HCT116 (cell line): ENCODE results near the gene SORL1. TPM values are rescaled to one million over a fixed set of nuclear protein-coding genes. Genes with fewer than 3 reads are reported as not detected.

Experiments used
- ATAC-seq: fragments of 200-7000 bp; cut with Tn5 transposase; 2 replicates; pipeline ENCODE4 v1.9.1; 2020; ENCODE audit warnings: mild to moderate bottlenecking, moderate library complexity
- BruUV-seq: library from RNA; stranded (reverse); fragments of 400-500 nt; replicated peaks from 2 replicates; lab custom pipeline; 2021; lab: Mats Ljungman, UMichigan
- CTCF ChIA-PET: fragments of 300-600 bp; sonication (Branson Sonifier 250); formaldehyde crosslinking; loops from one replicate; lab custom pipeline; 2021; ENCODE audit warnings: antibody characterized with exemption; lab: Charles Lee
- POLR2A ChIA-PET: fragments of 300-600, 350-600 bp; sonication (Branson Sonifier 250); formaldehyde crosslinking; loops from one replicate; lab custom pipeline; 2021; ENCODE audit warnings: antibody characterized with exemption; lab: Charles Lee
- RAD21 ChIA-PET, 2 experiments: fragments of 300-600 bp; sonication (Branson Sonifier 250); formaldehyde crosslinking; loops; one replicate each; lab custom pipeline; 2023; ENCODE audit warnings: low total read pairs in 2 of 2; ENCODE audit not compliant: uncharacterized antibody in 2 of 2, unreplicated experiment in 2 of 2, low non-redundant PET in 1 of 2; lab: Charles Lee
- DNase-seq: peaks from one replicate; pipeline ENCODE4 v3.0.0-alpha.2; 2010; ENCODE audit warnings: low read depth, low spot score
- H2AFZ ChIP-seq: fragments of 200-600 bp; shearing (Covaris generic), sonication (generic); 2 replicates; pipeline ENCODE4 v1.6.1; 2017; ENCODE audit warnings: low read depth, mixed run types, mixed read lengths, antibody characterized with exemption, low read length; ENCODE audit not compliant: poor library complexity, severe bottlenecking
- H3K27ac ChIP-seq: 2 replicates; pipeline ENCODE4 v1.5.1; 2012; ENCODE audit warnings: low read depth, low read length
- H3K27me3 ChIP-seq: fragments of 200-600 bp; sonication (generic); 2 replicates; pipeline ENCODE4 v1.6.1; 2016; ENCODE audit warnings: mixed run types, low read length, mixed read lengths; ENCODE audit not compliant: insufficient read depth
- H3K36me3 ChIP-seq, 2 experiments: fragments of 200-500 bp in 1 of 2; fragments of 200-600 bp in 1 of 2; sonication (Bioruptor generic) in 1 of 2; sonication (generic) in 1 of 2; 2 replicates each; pipeline versions ENCODE4 v1.5.1 to v1.6.1; 2014 to 2016; ENCODE audit warnings: low read length in 2 of 2, inconsistent platforms in 1 of 2, mixed read lengths in 1 of 2, mixed run types in 1 of 2; ENCODE audit not compliant: insufficient read depth in 2 of 2, control insufficient read depth in 1 of 2
- H3K4me1 ChIP-seq, 2 experiments: fragments of 200-600 bp in 1 of 2; sonication (generic) in 1 of 2; 2 replicates each; pipeline versions ENCODE4 v1.5.1 to v1.6.1; 2012 to 2017; ENCODE audit warnings: low read length in 2 of 2, inconsistent platforms in 1 of 2, mild to moderate bottlenecking in 1 of 2, mixed read lengths in 1 of 2, mixed run types in 1 of 2, moderate library complexity in 1 of 2; ENCODE audit not compliant: insufficient read depth in 2 of 2, control insufficient read depth in 1 of 2
- H3K4me2 ChIP-seq: fragments of 200-600 bp; sonication (generic); 2 replicates; pipeline ENCODE4 v1.6.1; 2017; ENCODE audit warnings: mixed run types, low read length, mixed read lengths
- H3K4me3 ChIP-seq, 2 experiments: fragments of 200-600 bp in 1 of 2; sonication (generic) in 1 of 2; replicated peaks in 1 of 2; 2 replicates each; pipeline ENCODE4 v1.5.1; 2011 to 2016; ENCODE audit warnings: low read length in 2 of 2, control low read depth in 1 of 2, low read depth in 1 of 2, mild to moderate bottlenecking in 1 of 2, mixed read lengths in 1 of 2, mixed run types in 1 of 2
- H3K79me2 ChIP-seq: fragments of 200-600 bp; sonication (generic); 2 replicates; pipeline ENCODE4 v1.6.1; 2017; ENCODE audit warnings: mild to moderate bottlenecking, mixed run types, low read length, moderate library complexity, mixed read lengths; ENCODE audit not compliant: insufficient read depth
- H3K9ac ChIP-seq: fragments of 200-600 bp; sonication (generic); 2 replicates; pipeline ENCODE4 v1.6.1; 2016; ENCODE audit warnings: low read length, mixed read lengths
- H3K9me2 ChIP-seq: fragments of 200-600 bp; sonication (generic), shearing (Covaris generic); 2 replicates; pipeline ENCODE4 v1.6.1; 2017; ENCODE audit warnings: mixed run types, mild to moderate bottlenecking, moderate library complexity; ENCODE audit not compliant: insufficient read depth
- H3K9me3 ChIP-seq, 2 experiments: fragments of 200-500 bp in 1 of 2; fragments of 200-600 bp in 1 of 2; sonication (Bioruptor generic) in 1 of 2; sonication (generic) in 1 of 2; 2 replicates each; pipeline ENCODE4 v1.6.1; 2014 to 2017; ENCODE audit warnings: low read length in 2 of 2, mixed read lengths in 2 of 2, inconsistent platforms in 1 of 2, low read depth in 1 of 2, mild to moderate bottlenecking in 1 of 2, mixed run types in 1 of 2, moderate library complexity in 1 of 2; ENCODE audit not compliant: control insufficient read depth in 1 of 2, insufficient read depth in 1 of 2
- H4K20me1 ChIP-seq: fragments of 200-600 bp; sonication (generic), shearing (Covaris generic); 2 replicates; pipeline ENCODE4 v1.6.1; 2017; ENCODE audit warnings: mixed run types, mild to moderate bottlenecking, moderate library complexity; ENCODE audit not compliant: insufficient read depth
- CEBPB ChIP-seq: IDR thresholded peaks from 2 replicates; pipeline ENCODE4 v1.6.1; 2012; ENCODE audit warnings: low read depth
- CTCF ChIP-seq, 3 experiments: fragments of 200-600 bp in 1 of 3; sonication (generic) in 1 of 3; IDR thresholded peaks in 2 of 3; conservative IDR thresholded peaks in 1 of 3; 2 replicates each; pipeline ENCODE4 v1.5.1; 2012 to 2017; ENCODE audit warnings: low read depth in 2 of 3, low read length in 2 of 3, antibody characterized with exemption in 1 of 3, borderline replicate concordance in 1 of 3, control low read depth in 1 of 3, mild to moderate bottlenecking in 1 of 3, mixed read lengths in 1 of 3, mixed run types in 1 of 3, moderate library complexity in 1 of 3; ENCODE audit not compliant: insufficient read depth in 1 of 3
- EGR1 ChIP-seq: IDR thresholded peaks from 2 replicates; pipeline ENCODE4 v1.6.1; 2012; ENCODE audit warnings: low read depth
- ELF1 ChIP-seq: IDR thresholded peaks from 2 replicates; pipeline ENCODE4 v1.6.1; 2012; ENCODE audit warnings: low read depth, borderline replicate concordance
- EZH2 ChIP-seq: fragments of 200-600 bp; sonication (generic); IDR thresholded peaks from 2 replicates; pipeline ENCODE4 v1.6.1; 2017; ENCODE audit warnings: antibody characterized with exemption, mixed run types
- EZH2phosphoT487 ChIP-seq: fragments of 200-600 bp; IDR thresholded peaks from 2 replicates; pipeline ENCODE4 v1.6.1; 2018; ENCODE audit warnings: antibody characterized with exemption, borderline replicate concordance
- FOSL1 ChIP-seq: IDR thresholded peaks from 2 replicates; pipeline ENCODE4 v1.6.1; 2012; ENCODE audit warnings: low read depth
- JUND ChIP-seq: IDR thresholded peaks from 2 replicates; pipeline ENCODE4 v1.6.1; 2012
- MAX ChIP-seq: IDR thresholded peaks from 2 replicates; pipeline ENCODE4 v1.6.1; 2012
- POLR2A ChIP-seq: IDR thresholded peaks from 2 replicates; pipeline ENCODE4 v1.7.0; 2011; ENCODE audit warnings: borderline replicate concordance; ENCODE audit not compliant: insufficient read depth, insufficient read length; ENCODE audit errors: extremely low read depth
- POLR2AphosphoS5 ChIP-seq: IDR thresholded peaks from 2 replicates; pipeline ENCODE4 v1.6.1; 2011; ENCODE audit warnings: mild to moderate bottlenecking, low read depth, low read length, moderate library complexity
- RAD21 ChIP-seq: IDR thresholded peaks from 2 replicates; pipeline ENCODE4 v1.6.1; 2012; ENCODE audit warnings: low read depth, mild to moderate bottlenecking
- SIN3A ChIP-seq: IDR thresholded peaks from 2 replicates; pipeline ENCODE4 v1.6.1; 2012; ENCODE audit warnings: low read depth
- YY1 ChIP-seq: IDR thresholded peaks from 2 replicates; pipeline ENCODE4 v1.6.1; 2011; ENCODE audit warnings: low read length, low read depth, moderate library complexity, mild to moderate bottlenecking; ENCODE audit not compliant: insufficient replicate concordance; ENCODE audit errors: extremely low read depth
- ZFX ChIP-seq: fragments of 450-650 bp; IDR thresholded peaks from 2 replicates; pipeline ENCODE4 v1.6.1; 2017
- ZNF274 ChIP-seq: fragments of 200-500 bp; sonication (Bioruptor generic); IDR thresholded peaks from 2 replicates; pipeline ENCODE4 v1.6.1; 2014; ENCODE audit warnings: mild to moderate bottlenecking, low read depth, low read length, inconsistent platforms
- intact Hi-C: fragments of 100-400 bp; cut with micrococcal nuclease; formaldehyde crosslinking; loops from 2 replicates; pipeline ENCODE4 v1.10.0; 2022
- total RNA-seq: library from RNA; stranded (reverse); gene quantifications from one replicate; pipeline ENCODE4 v1.2.1, GENCODE V29; 2021; ENCODE audit not compliant: unreplicated experiment
- TF ChIP-seq, protein P1 (sequence below): IDR thresholded peaks from 2 replicates; pipeline ENCODE4 v1.6.1; 2012

The SORL1 gene
- total RNA-seq, 1 experiment from 2014 or later, result 17.4 TPM

- no TSS peak for BruUV-seq
- no peaks in the 10 kb centered on the region for H3K9me2 ChIP-seq
- ChIA-PET CTCF (no interaction called here), RAD21 (no interaction called here)
- no peak for DNase-seq
- TF ChIP-seq ELF1 (no peak), ZFX (no peak), FOSL1 (no peak), EZH2phosphoT487 (no peak), JUND (no peak), CTCF (IDR thresholded peaks at IDR 0.05 in 2 of 3, conservative IDR thresholded peaks at IDR 0.05 in 1 of 3; ENCODE audit: borderline replicate concordance in 1 of 3, insufficient read depth in 1 of 3, low read depth in 2 of 3, low read length in 2 of 3) (no peak)
- TF ChIP-seq, all 23 proteins: peak for 0
- no peaks in the 10 kb centered on the region for H4K20me1 ChIP-seq
- H3K79me2 ChIP-seq, result no peaks in the 10 kb centered on the region
- no peaks in the 10 kb centered on the region for H3K36me3 ChIP-seq
- H2AFZ ChIP-seq, result no peak overlapping the region
- ATAC-seq, result no peak
- H3K27ac ChIP-seq, result no peak overlapping the region
- H3K27me3 ChIP-seq, result no peaks in the 10 kb centered on the region
- peaks cover 0 to 9% of the 10 kb centered on the region in 2 experiments; a peak in 2 of 4 replicates for H3K4me1 ChIP-seq
- H3K9me3 ChIP-seq, result no peaks in the 10 kb centered on the region
- H3K4me2 ChIP-seq, result no peak overlapping the region
- intact Hi-C loops, result no loop called here
- POLR2A ChIA-PET, result no interaction called here
- no peak overlapping the region for H3K9ac ChIP-seq
- no peak overlapping the region for H3K4me3 ChIP-seq
These were observed 179.3 kb downstream of the SORL1 start for GRCh38 chr11:121631456-121631855.

GRCh38 chr11:121634273-121634672 lies 182.2 kb downstream of the SORL1 start:
- no peak for TF ChIP-seq EZH2
- TF ChIP-seq ZNF274, result no peak
- no peak for TF ChIP-seq FOSL1
- TF ChIP-seq YY1, result no peak
- TF ChIP-seq CEBPB, result no peak
- TF ChIP-seq SIN3A, result no peak
- TF ChIP-seq, protein P1, sequence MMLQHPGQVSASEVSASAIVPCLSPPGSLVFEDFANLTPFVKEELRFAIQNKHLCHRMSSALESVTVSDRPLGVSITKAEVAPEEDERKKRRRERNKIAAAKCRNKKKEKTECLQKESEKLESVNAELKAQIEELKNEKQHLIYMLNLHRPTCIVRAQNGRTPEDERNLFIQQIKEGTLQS, result no peak
- TF ChIP-seq RAD21, result no peak
- TF ChIP-seq EGR1, result no peak
- TF ChIP-seq MAX, result no peak
- TF ChIP-seq ZFX, result no peak
- TF ChIP-seq POLR2A, result no peak
- TF ChIP-seq POLR2AphosphoS5, result no peak
- no peak for TF ChIP-seq ELF1
- no peaks in the 10 kb centered on the region for H3K9me3 ChIP-seq
- no peak overlapping the region for H3K4me2 ChIP-seq
- no peaks in the 10 kb centered on the region for H3K9me2 ChIP-seq
- intact Hi-C loops, result no loop called here
- no peaks in the 10 kb centered on the region for H3K27me3 ChIP-seq
- ChIA-PET RAD21 (no interaction called here), CTCF (no interaction called here), POLR2A (no interaction called here)
- H3K27ac ChIP-seq, result no peak overlapping the region
- ATAC-seq (no peak), DNase-seq (no peak)
- BruUV-seq, result no TSS peak
- no peaks in the 10 kb centered on the region for H4K20me1 ChIP-seq
- H3K79me2 ChIP-seq, result no peaks in the 10 kb centered on the region
- H3K4me3 ChIP-seq, result no peak overlapping the region
- no peak overlapping the region for H2AFZ ChIP-seq
- H3K4me1 ChIP-seq, result peaks cover 0 to 9% of the 10 kb centered on the region in 2 experiments; a peak in 2 of 4 replicates
- no peak overlapping the region for H3K9ac ChIP-seq
- H3K36me3 ChIP-seq, result no peaks in the 10 kb centered on the region
